Stimulated activated CD4-positive, alpha-beta T cell treated with anti-CD3 and anti-CD28 coated beads, Interleukin-15, amount 100 ng/mL, for 48 hours (primary cell): Measurements from ENCODE around the gene PITPNB.

Experiments used
- DNase-seq, 2 donors: peaks; one replicate each; pipeline ENCODE4 v3.0.0-alpha.2; 2020; ENCODE audit warnings: low read depth in 2 of 2

Gene PITPNB

DNA sequence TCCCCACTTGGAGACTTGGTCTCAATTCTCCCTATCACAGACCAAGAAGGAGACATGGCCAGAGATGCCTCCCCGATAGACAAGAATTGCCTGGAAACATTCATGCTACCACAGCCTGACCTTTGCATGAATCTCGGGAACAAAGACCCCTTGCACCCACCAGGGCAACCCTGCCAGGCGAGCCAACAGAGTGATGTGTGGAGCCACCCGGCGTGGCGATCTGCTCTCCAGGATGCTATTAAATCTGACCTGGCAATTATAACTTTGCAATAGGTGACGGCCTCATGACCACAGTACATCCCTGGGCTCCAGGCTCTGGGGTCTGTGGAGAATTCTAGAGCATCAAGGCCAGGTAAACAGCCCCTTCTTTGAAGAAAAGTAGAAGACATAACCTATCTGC is 86.5 kb downstream of the PITPNB start:
- no peak for DNase-seq

- DNase-seq, result no peak
These were observed 89.4 kb downstream of the PITPNB start for GRCh38 chr22:27829620-27830019.

DNA sequence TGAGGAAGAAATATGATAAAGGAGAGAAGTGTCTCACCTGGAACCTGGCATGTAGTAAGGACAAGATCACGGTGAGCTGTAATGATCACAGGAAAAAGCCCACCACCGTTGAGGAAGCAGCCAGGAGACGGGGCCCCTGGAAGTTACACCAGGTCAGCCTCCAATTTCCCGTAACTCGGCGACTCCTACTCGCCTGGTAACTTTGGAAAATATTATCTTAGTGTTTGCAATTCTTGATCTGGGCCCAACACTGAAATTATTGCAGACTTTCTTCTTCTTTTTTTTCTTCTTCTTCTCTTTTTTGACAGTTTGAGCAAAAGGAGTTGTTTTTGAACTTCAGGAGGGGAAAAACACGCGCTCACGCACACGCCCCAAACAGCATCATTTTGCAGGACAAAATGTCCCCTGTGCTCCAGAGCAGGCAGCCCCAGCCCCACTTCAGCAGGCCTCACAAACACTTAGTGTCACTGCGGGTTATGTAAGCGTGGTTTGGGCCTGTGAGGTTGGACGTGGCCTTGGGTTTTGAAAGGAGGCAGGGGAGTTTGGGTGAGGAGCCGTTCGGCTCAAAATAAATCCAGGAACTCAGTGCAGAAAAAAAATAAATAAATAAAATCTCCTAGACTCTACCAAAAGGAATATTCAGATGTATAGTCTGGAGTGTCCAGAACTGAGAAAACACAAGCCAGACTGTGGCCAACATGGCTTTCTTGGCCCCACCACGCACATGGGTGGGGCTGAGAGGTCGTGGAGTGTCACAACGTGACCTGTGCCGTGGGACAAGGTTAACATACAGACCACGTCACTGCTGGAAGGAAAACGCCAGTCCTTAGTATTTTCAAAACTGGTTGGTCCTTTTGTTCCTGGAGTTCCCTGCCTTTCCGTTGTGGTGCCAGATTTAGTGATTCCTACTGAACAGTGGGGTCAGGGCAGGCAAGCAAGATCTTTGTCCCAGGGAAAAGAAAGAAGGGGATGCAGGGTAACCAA is 91.2 kb downstream of the PITPNB start:
- no peak for DNase-seq

DNA sequence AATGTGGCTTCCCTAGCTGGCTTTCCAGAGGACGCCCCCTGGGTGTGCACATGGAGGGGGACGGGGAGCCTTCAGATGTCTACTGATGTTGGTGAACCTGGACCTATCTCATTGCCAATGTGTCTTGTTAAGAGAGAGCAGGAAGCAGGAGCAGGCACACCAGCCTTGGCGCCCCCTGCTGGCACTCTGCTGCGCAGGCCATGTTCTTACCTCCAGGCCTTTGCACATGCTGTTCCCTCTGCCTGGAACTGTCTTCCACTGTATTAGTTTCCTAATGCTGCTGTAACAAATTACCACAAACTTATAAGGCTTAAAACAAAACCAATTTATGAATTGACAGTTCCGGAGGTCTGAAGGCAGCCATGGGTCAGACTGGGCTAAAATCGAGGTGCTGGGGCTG is 93.9 kb downstream of the PITPNB start:
- no peak for DNase-seq

DNA sequence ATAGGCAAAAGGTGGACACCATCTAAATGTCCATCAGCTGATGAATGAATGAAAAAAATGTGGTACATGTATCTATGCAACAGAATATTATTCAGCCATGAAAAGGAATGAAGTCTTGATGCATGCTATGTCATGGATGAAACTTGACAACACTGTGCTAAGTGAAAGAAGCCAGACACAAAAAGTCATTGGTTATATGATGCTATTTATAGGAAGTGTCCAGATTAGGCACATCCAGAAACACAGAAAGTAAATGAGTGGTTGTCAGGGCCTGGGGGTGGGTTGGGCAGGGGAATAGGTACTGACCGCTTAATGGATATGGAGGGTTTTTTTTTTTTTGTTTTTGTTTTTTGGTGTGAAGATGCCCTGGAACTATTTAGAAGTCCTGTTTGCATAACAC is 95.8 kb downstream of the PITPNB start:
- DNase-seq, result no peak

GRCh38 chr22:27820896-27821866 is 97.9 kb downstream of the PITPNB start:
- DNase-seq, result no peak

- no peak for DNase-seq
These were observed 102.5 kb downstream of the PITPNB start for GRCh38 chr22:27816552-27816951.

GRCh38 chr22:27815826-27816530 is 103.1 kb downstream of the PITPNB start:
- DNase-seq, result no peak

DNA sequence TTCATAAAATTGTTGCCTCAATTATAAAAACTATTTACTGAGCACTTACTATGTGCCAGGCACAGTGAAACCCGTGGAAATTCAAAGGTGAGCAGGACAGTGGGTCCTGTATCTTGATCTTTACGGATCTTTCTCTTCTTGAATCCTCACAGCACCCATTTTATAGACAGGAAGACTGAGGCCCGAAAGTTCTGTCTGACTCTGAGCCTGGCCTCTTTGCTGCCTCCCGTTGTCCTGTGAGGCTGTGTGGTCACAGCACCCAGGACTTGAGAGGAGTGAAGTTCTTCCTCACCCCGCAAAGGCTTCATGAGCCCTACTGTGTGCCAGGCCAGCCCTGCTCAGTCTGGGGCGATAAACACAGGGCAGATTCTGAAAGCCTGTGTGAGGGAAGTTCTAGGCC is 104.1 kb downstream of the PITPNB start:
- no peak for DNase-seq

DNA sequence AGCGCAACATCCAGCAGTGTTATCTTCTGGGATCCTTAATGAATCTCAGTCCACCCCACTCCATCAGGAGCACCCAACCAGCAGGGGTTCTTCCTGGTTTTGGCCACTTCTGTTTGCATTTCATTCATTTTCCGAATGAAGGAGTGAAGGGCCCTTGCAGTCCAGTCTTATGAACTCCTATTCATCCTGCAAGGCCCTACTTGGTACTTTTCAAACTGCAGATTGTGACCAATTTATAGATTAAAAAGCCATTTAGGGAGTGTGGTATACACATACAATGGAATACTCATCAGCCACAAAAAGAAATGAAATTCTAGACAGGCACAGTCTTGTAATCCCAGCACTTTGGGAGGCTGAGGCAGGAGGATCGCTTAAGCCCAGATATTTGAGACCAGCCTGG is 107.3 kb downstream of the PITPNB start:
- no peak for DNase-seq

DNA sequence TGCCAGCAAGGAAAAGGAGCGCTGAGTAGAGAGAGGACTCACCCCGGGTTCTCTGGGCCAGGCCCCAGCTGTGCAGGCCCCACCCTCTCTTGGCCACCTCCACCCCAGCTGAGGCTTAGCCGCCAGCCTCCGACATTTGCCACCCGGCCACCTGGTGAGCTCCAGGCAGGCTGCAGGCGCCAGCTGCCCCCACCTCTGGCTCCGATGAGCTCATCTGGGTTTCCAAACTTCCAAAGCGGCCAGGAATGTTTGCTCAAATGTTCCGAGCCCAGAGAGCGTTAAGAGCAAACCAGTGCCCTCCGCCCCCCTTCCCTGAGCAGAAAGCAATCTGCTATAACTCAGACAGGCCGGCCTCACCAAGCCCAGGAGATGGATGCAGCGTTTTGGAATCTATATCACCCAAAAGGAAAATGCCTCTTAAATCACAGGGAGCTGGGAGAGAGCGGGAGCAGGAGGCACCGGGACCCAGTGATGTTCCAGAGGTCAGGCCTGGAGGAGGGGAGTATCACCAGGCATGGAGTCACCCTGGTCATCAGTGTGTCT is 108.4 kb downstream of the PITPNB start:
- DNase-seq, result no peak

DNA sequence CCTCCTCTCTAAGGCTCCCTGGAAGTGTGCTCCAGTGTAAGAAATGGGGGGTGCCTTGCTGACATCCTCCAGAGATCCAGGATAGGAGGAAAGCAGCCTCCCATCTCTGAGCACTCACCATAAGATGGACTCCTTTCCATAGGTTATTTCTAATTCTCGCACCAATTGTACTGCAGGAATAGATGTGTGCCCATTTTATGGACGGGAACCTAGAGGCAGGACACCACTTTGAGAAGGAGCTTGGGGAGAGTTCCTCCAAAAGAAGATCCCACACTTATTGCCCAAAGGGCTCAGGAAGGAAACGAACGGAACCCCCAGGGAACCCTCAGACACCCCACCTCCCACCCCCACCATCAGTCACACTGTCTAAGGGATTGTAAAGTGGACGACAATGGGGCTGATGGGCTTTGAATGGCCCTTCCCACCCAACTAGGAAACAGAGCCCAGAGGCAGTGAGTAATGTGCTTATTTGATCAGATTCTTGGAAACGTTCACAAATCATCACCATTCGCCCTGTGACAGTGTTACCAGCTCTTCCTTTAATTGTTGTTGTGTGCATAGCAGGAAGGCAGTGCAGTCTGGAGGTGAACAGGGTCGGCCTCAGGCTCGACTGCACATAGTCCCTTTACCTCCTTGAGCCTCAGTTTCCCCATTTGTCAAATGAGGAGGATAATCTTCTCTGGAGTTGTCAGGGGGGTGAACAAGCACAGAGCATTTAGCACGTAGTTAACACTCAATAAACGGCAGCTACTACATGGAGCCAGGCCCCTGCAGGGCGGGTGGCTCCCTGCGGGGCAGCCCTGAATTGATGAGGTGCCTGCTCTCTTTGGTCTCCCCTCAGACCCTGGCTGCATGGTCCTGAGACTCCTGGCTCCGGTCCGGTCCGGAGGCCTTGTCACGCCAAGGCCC is 109.1 kb downstream of the PITPNB start:
- no peak for DNase-seq

GRCh38 chr22:27809226-27809603 is 109.8 kb downstream of the PITPNB start:
- no peak for DNase-seq

- no peak for DNase-seq
These were observed 110.4 kb downstream of the PITPNB start for GRCh38 chr22:27808451-27809225.

GRCh38 chr22:27805841-27806240 is 113.2 kb downstream of the PITPNB start:
- no peak for DNase-seq

DNA sequence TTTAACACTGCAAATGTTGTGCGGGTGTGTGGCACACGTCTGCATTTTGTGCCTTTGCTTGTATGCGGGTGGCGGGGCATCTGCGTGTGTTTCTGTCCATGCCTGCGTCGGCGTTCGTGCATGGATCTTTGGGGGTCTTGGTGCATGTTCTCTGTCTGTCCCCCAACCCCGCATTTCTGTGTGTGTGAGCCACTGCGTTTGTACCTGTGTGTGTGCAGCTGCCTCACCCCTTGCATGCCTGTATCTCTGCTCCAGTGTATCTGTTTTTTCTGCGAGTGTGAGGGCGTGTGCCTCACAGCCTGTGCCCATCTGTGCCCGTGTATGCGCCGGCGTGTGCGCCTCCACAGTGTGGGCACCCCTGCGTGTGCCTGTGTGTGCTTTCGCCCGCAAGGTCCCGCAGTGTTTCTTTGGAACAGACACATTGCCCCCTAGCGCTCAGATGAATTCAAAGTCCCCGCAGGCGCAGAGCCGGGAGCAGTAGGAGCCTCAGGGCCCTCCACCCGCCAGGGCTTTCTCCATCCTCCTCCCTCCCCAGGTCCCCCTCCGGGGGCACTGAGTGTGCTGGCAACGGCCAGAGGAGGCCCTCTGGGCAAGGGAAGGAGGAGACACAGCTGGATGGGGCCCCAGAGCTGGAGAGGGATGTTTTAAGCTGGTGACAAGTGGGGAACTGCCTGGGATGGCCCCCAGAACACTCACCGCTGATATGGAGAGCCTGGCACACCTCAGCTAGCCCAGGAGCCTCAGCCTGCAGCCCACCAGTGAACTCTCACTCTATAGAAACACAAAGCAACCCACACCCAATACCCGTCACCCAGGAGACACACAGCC is 114.4 kb downstream of the PITPNB start:
- peak in 1 of 2 donors; percentile 45 for DNase-seq

DNA sequence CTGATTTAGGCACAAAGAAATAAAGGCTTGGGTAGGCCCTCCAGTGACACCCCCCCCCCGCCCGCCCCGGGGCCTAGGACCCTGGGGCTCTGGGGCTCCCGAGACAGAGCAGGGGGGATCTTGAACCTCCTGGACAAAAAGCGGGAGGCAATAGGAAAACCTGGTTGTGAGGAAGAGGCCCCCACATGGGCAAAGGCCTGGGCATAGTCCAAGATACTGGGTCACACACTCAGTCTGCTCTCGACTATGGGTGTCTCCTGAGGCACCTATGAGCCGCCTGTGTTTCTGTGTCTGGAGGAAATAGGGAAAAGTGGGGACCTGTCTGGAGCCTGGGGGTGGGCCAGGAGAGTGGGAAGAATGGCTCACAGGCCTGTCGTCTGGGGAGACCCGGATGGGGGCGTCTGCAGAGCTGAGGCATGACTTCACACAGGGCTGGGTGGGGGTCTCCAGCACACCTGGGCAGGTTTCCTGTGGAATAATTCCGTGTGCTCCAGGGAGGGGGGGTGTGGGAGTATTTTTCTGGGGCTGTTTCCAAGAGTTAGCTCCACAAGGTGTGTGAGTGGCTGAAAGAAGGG is 115.1 kb downstream of the PITPNB start:
- DNase-seq, result no peak

GRCh38 chr22:27802346-27803073 is 116.5 kb downstream of the PITPNB start:
- no peak for DNase-seq
